HG03354 (cell line): Measurements from ENCODE around the gene ASPN.

Experiments
- ATAC-seq: cut with Tn5 transposase; IDR thresholded peaks from one replicate; pipeline ENCODE4 v1.9.1; 2021; ENCODE audit warnings: mild to moderate bottlenecking; ENCODE audit not compliant: unreplicated experiment, poor library complexity, severe bottlenecking

The ASPN gene

GRCh38 chr9:92482329-92482728, at the start of gene ASPN:
TSS of gene ASPN (minus strand) at chr9:92482506.
- no peak for ATAC-seq

- no peak for ATAC-seq
These were observed 48.6 kb upstream of the ASPN start for GRCh38 chr9:92530893-92531292.

- no peak for ATAC-seq
These were observed 46.8 kb upstream of the ASPN start for GRCh38 chr9:92529124-92529523.

GRCh38 chr9:92528522-92528849, 46.2 kb upstream of the ASPN start:
- ATAC-seq = no peak

- no peak for ATAC-seq
These were observed 45.7 kb upstream of the ASPN start for GRCh38 chr9:92527832-92528521.

- no peak for ATAC-seq
These were observed 45.1 kb upstream of the ASPN start for GRCh38 chr9:92527291-92527828.

GRCh38 chr9:92525306-92525705, 43.0 kb upstream of the ASPN start:
- ATAC-seq = no peak

GRCh38 chr9:92524881-92525280, 42.6 kb upstream of the ASPN start:
- no peak for ATAC-seq

- no peak for ATAC-seq
These were observed 41.0 kb upstream of the ASPN start for GRCh38 chr9:92522983-92523970.

- no peak for ATAC-seq
These were observed 38.5 kb upstream of the ASPN start for GRCh38 chr9:92520837-92521236.

- ATAC-seq = no peak
These were observed 35.9 kb upstream of the ASPN start for GRCh38 chr9:92518199-92518598.

- ATAC-seq = no peak
These were observed 34.7 kb upstream of the ASPN start for GRCh38 chr9:92517046-92517445.

- no peak for ATAC-seq
These were observed 34.2 kb upstream of the ASPN start for GRCh38 chr9:92516521-92516920.

GRCh38 chr9:92514635-92515034, 32.3 kb upstream of the ASPN start:
- no peak for ATAC-seq

GRCh38 chr9:92513349-92513748, 31.0 kb upstream of the ASPN start:
- no peak for ATAC-seq

GRCh38 chr9:92512622-92513021, 30.3 kb upstream of the ASPN start:
- ATAC-seq = no peak

GRCh38 chr9:92510747-92511146, 28.4 kb upstream of the ASPN start:
- ATAC-seq = no peak

- ATAC-seq = no peak
These were observed 26.7 kb upstream of the ASPN start for GRCh38 chr9:92509050-92509449.

- no peak for ATAC-seq
These were observed 25.9 kb upstream of the ASPN start for GRCh38 chr9:92508018-92508820.

- no peak for ATAC-seq
These were observed 25.2 kb upstream of the ASPN start for GRCh38 chr9:92507496-92507895.
